ENCODE data around the gene TUBB3.

GRCh38 chr16:89904606-89905510 is 18.3 kb upstream of the TUBB3 start:
- TF ChIP-seq POLR2A (IDR thresholded peaks at IDR 0.05) (no peak), CTCF (IDR thresholded peaks at IDR 0.05) (no peak)

All from right lobe of liver (tissue), 4 donors.